SK-N-MC (cell line): ENCODE measurements around the gene DUSP16.

ENCODE experiments used
- EZH2 ChIP-seq: fragments of 200-600 bp; sonication (generic); IDR thresholded peaks from one replicate; pipeline ENCODE4 v1.6.1; 2017; ENCODE audit warnings: antibody characterized with exemption
- FOXP2 ChIP-seq: optimal IDR thresholded peaks from 2 replicates; pipeline ENCODE3; 2011; ENCODE audit warnings: mild to moderate bottlenecking, moderate library complexity; ENCODE audit not compliant: insufficient read depth; ENCODE audit errors: extremely low read length, control extremely low read depth
- POLR2AphosphoS5 ChIP-seq: IDR thresholded peaks from 2 replicates; pipeline ENCODE4 v1.6.1; 2012; ENCODE audit warnings: mild to moderate bottlenecking, low read depth, low read length, borderline replicate concordance

DNA sequence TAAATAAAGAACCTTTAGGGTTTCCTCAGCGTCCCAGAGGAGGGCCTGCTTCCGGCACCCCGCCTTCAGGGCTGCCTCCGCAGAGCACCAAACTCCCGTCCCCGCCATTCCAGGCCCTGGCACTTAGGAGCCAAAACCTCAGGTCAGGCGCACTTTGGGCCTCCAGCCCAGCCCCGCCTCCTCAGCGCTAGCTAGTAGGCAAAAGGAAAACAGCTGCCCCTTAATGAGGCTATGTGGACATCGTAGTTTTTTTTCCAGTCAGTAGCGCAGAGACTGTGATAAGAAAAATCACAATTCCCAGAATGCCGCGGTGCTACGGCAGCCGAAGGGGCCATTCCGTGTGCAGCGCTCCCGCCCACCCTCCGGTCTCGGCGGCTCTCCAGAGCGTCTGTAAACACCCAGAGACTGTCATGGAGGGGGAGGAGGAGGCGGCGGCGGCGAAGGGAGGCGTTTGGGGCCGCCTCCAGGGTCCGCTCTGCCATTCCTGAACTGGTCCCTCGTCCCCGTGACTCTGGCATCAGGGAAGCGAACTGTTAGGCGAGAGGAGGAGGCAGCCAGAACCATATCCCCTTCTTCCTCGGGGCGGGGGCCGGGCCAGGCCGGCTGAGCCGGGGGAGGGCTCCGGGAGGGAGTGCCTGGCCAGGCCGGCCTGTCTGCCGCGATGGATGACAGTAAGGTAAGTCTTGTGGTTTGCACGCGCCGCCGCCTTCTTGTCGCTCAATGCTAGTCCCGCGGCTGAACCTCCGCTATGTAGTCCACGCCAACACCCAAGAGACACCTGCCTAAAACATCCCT is 49.0 kb upstream of the DUSP16 start, which contains the start of gene CREBL2:
- TF ChIP-seq EZH2 = no peak
- TF ChIP-seq POLR2AphosphoS5 = peak; percentile 71
- peak; percentile 84 for TF ChIP-seq FOXP2
